ENCODE measurements around the gene PUM1.
A peak's percentile ranks its signal among the peaks of the same experiment; 100 is the strongest.

The PUM1 gene

DNA sequence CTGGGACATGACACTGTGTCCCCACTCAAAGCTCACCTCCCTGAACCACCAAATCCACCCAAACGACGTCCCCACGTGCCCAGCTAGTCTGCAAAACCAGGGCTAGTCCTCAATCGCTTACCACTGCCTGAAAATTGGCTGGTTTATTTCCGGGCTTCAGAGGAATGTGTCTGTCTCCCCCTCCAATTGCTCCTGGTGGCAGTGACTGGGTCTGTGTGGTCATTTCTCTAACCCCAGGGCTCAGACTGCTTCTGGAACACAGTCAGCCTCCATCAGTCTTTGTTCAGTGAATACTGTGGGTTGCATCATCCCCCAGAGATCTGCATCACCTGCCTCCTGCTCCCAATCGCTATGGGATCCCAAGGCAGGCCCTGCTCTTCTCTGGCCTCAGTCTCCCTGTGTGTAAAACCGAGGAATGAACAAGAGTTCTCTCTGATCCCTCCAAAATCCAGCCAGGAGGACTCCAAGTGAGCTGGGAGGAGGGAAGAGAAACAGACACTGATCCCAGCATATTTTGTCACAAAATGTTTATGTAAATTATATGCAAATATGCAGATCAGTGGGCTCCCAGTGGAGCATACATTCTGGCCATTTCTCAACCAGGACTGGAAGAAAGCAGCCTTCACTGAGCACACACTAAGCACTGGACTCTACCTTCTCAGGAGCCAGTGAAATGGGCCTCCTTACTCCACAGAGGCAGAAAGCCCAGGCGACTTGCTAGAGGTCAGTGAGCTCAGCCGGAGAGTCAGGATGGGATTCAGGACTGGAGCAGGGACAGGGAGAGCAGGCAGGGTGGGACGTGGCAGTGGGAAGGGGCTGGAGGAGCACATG is 177.8 kb downstream of the PUM1 start:
- Mint-ChIP-seq H3K4me1 (peaks cover 80% of the 10 kb centered on the region), H3K4me3 (no peak overlapping the region), H3K27me3 (ENCODE audit: low read depth) (peaks cover 8% of the 10 kb centered on the region), H3K9me3 (no peaks in the 10 kb centered on the region), H3K36me3 (ENCODE audit: low read depth) (no peaks in the 10 kb centered on the region), H3K27ac (peak overlapping the region; percentile 78 to 92 (median 87))
- no peak for TF ChIP-seq CTCF (IDR thresholded peaks at IDR 0.05; ENCODE audit: unreplicated experiment in 3 of 3)

GRCh38 chr1:30886710-30887428 is 178.6 kb downstream of the PUM1 start:
- peak overlapping the region; percentile 63 to 92 (median 78) for H3K27ac Mint-ChIP-seq
- no peaks in the 10 kb centered on the region for H3K36me3 Mint-ChIP-seq (ENCODE audit: low read depth)
- no peak overlapping the region for H3K4me3 Mint-ChIP-seq
- TF ChIP-seq CTCF (IDR thresholded peaks at IDR 0.05; ENCODE audit: unreplicated experiment in 3 of 3): no peak
- H3K4me1 Mint-ChIP-seq: peaks cover 79% of the 10 kb centered on the region
- H3K27me3 Mint-ChIP-seq (ENCODE audit: low read depth): peaks cover 11% of the 10 kb centered on the region
- H3K9me3 Mint-ChIP-seq: no peaks in the 10 kb centered on the region

GRCh38 chr1:30885570-30886522 is 179.7 kb downstream of the PUM1 start:
- no peak overlapping the region for H3K4me3 Mint-ChIP-seq
- H3K9me3 Mint-ChIP-seq: no peaks in the 10 kb centered on the region
- peaks cover 11% of the 10 kb centered on the region for H3K27me3 Mint-ChIP-seq (ENCODE audit: low read depth)
- H3K36me3 Mint-ChIP-seq (ENCODE audit: low read depth): no peaks in the 10 kb centered on the region
- peak overlapping the region; percentile 51 to 81 (median 51) for H3K27ac Mint-ChIP-seq
- no peak for TF ChIP-seq CTCF (IDR thresholded peaks at IDR 0.05; ENCODE audit: unreplicated experiment in 3 of 3)
- peaks cover 86% of the 10 kb centered on the region for H3K4me1 Mint-ChIP-seq

GRCh38 chr1:30884723-30885122 is 180.8 kb downstream of the PUM1 start:
- Mint-ChIP-seq H3K4me1 (peaks cover 92% of the 10 kb centered on the region), H3K27me3 (ENCODE audit: low read depth) (peaks cover 11% of the 10 kb centered on the region), H3K36me3 (ENCODE audit: low read depth) (no peaks in the 10 kb centered on the region), H3K9me3 (no peaks in the 10 kb centered on the region), H3K4me3 (no peak overlapping the region), H3K27ac (peak overlapping the region in 1 of 3 experiments; percentile 51)
- no peak for TF ChIP-seq CTCF (IDR thresholded peaks at IDR 0.05; ENCODE audit: unreplicated experiment in 3 of 3)

GRCh38 chr1:30883389-30884172 is 181.9 kb downstream of the PUM1 start:
- H3K27me3 Mint-ChIP-seq (ENCODE audit: low read depth): peaks cover 19% of the 10 kb centered on the region
- no peaks in the 10 kb centered on the region for H3K9me3 Mint-ChIP-seq
- H3K27ac Mint-ChIP-seq: no peak overlapping the region
- H3K4me1 Mint-ChIP-seq: peaks cover 92% of the 10 kb centered on the region
- no peak for TF ChIP-seq CTCF (IDR thresholded peaks at IDR 0.05; ENCODE audit: unreplicated experiment in 3 of 3)
- H3K36me3 Mint-ChIP-seq (ENCODE audit: low read depth): no peaks in the 10 kb centered on the region
- no peak overlapping the region for H3K4me3 Mint-ChIP-seq

Measured in nephron (organoid).